ENCODE data around the gene HOXC4.

DNA sequence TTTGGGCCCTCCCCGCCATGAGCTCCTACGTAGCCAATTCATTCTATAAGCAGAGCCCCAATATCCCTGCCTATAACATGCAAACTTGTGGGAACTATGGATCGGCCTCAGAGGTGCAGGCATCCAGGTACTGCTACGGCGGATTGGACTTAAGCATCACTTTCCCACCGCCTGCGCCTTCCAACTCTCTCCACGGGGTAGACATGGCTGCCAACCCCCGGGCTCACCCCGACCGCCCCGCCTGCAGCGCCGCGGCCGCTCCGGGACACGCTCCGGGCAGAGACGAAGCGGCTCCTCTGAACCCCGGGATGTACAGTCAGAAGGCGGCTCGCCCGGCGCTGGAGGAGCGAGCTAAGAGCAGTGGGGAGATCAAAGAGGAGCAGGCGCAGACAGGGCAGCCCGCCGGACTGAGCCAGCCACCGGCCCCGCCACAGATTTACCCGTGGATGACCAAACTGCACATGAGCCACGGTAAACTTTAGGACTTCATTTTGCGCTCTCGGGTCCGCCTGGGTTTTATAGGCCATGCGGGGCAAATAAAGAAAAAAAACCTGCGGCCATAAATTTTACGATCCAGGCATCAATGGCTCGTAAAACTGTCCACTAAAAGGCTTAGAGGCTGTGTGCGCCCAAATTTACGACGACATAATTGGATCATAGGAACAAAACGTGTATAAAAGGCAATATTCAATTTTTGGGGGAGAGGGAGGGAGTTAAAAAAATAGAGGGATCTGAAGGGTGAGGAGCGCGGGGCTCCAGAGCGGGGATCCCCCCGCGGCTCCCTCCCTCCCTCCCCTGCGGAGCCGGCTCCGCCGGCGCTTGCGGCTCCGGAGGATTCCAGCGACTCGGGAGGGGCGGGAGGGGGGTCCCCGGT, 20.3 kb upstream of the HOXC4 start:
- TF ChIP-seq, protein P1, sequence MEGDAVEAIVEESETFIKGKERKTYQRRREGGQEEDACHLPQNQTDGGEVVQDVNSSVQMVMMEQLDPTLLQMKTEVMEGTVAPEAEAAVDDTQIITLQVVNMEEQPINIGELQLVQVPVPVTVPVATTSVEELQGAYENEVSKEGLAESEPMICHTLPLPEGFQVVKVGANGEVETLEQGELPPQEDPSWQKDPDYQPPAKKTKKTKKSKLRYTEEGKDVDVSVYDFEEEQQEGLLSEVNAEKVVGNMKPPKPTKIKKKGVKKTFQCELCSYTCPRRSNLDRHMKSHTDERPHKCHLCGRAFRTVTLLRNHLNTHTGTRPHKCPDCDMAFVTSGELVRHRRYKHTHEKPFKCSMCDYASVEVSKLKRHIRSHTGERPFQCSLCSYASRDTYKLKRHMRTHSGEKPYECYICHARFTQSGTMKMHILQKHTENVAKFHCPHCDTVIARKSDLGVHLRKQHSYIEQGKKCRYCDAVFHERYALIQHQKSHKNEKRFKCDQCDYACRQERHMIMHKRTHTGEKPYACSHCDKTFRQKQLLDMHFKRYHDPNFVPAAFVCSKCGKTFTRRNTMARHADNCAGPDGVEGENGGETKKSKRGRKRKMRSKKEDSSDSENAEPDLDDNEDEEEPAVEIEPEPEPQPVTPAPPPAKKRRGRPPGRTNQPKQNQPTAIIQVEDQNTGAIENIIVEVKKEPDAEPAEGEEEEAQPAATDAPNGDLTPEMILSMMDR (IDR thresholded peaks at IDR 0.05) = no peak
- no peak for TF ChIP-seq POLR2A (IDR thresholded peaks at IDR 0.05)
